Activated naive CD8-positive, alpha-beta T cell (primary cell): ENCODE measurements around the gene KIZ.
A peak's percentile ranks its signal among the peaks of the same experiment; 100 is the strongest.

Experiments used
- H3K27ac Mint-ChIP-seq: one replicate; pipeline ENCODE4 v1.8.0; 2021; ENCODE audit warnings: mixed read lengths
- H3K27me3 Mint-ChIP-seq: one replicate; pipeline ENCODE4 v1.8.0; 2021; ENCODE audit warnings: mixed read lengths
- H3K36me3 Mint-ChIP-seq: one replicate; pipeline ENCODE4 v1.8.0; 2021; ENCODE audit warnings: mixed read lengths
- H3K4me1 Mint-ChIP-seq: one replicate; pipeline ENCODE4 v1.8.0; 2021; ENCODE audit warnings: low read depth, mixed read lengths
- H3K4me3 Mint-ChIP-seq: one replicate; pipeline ENCODE4 v1.8.0; 2021; ENCODE audit warnings: mild to moderate bottlenecking, mixed read lengths
- H3K9me3 Mint-ChIP-seq: one replicate; pipeline ENCODE4 v1.8.0; 2021; ENCODE audit warnings: low read depth, mixed read lengths

The KIZ gene

DNA sequence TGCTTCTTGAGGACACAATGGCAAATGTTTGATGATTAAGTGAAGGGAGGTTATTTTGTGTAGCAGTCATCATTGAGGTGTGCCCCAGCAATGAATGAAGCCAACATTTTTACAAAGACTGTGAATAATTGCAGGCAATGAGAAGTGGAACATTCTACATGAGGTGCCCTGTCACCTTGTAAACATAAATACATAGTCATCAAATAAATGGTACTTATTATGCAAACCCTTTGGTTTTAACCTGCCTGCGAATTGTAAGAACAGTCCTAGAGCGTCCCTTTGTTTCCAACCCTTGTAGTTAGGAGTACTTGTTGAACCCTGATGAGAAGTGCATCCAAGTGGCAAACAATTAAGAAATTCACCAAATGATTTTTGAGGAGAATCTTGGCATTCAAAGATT, 7.1 kb upstream of the KIZ start:
- Mint-ChIP-seq H3K4me1 (no peaks in the 10 kb centered on the region), H3K9me3 (no peaks in the 10 kb centered on the region), H3K4me3 (no peak overlapping the region), H3K36me3 (no peaks in the 10 kb centered on the region), H3K27ac (no peak overlapping the region), H3K27me3 (peaks cover 23% of the 10 kb centered on the region)

DNA sequence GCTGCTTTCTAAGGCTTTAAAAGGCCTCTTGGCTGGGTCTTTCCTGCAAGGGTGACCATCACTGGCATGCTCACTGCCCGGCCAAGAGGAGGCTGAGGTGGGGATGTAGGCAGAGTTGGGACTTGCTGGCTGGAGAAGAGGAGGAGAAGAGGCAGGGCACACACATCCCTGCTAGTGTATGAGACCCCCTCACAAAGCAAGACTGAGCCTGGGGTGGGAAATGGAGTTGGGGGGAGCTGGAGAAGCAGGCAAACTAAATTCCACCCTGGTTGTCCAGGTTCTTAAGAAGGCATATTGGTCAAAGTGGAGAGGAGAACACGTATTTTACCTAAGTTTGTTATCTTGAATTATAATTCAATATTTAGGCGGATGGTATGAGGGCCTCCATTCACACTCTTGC, 1.7 kb upstream of the KIZ start:
- Mint-ChIP-seq H3K4me1 (peaks cover 17% of the 10 kb centered on the region), H3K9me3 (no peaks in the 10 kb centered on the region), H3K27ac (no peak overlapping the region), H3K27me3 (peaks cover 4% of the 10 kb centered on the region), H3K4me3 (peak overlapping the region; percentile 31), H3K36me3 (peaks cover 2% of the 10 kb centered on the region)

DNA sequence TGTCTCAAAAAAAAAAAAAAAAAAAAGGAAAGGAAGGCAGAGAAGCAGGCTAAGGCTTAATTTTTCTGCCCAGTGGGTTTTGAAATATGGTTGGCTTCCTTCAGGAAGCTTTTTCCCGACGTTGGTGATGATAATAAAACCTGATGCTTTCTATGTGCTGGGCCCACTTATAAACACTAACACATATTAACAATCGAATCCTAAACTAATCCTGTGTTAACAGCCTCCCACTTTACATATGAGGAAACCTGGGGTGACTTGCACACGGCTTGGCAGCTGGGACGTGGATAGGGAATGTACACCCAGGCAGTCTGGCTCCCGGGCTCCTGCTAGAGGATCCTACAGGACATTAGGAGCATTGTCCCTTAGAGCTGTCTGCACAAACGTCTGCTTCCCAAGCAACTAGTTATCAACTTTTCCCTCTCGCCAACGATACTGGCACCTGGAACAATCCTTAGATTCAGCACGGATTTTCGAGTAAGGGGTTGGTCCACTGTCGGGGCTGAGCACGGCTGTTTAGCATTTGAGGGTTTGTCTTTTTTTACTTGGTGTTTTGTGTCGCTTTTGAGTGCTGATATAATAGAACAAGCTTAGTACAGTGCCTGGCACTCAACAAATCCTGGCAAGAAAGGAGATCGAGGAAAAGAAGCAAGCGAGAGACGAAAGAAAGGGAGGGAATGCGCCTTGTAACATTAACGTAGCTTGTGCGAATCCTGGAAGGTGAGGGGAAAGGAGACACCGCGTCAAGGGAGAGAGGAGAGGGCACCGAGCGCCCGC, 622 bp upstream of the KIZ start:
- Mint-ChIP-seq H3K27ac (no peak overlapping the region), H3K27me3 (peaks cover 4% of the 10 kb centered on the region), H3K36me3 (peaks cover 8% of the 10 kb centered on the region), H3K9me3 (no peaks in the 10 kb centered on the region), H3K4me1 (peaks cover 17% of the 10 kb centered on the region), H3K4me3 (peak overlapping the region; percentile 89)

- peaks cover 17% of the 10 kb centered on the region for H3K4me1 Mint-ChIP-seq
- peaks cover 1% of the 10 kb centered on the region for H3K27me3 Mint-ChIP-seq
- H3K4me3 Mint-ChIP-seq: peak overlapping the region; percentile 89
- peaks cover 8% of the 10 kb centered on the region for H3K36me3 Mint-ChIP-seq
- H3K27ac Mint-ChIP-seq: peak overlapping the region; percentile 66
- H3K9me3 Mint-ChIP-seq: no peaks in the 10 kb centered on the region
These were observed 644 bp downstream of the KIZ start for GRCh38 chr20:21126581-21126870.

- no peaks in the 10 kb centered on the region for H3K9me3 Mint-ChIP-seq
- H3K4me3 Mint-ChIP-seq: peak overlapping the region; percentile 89
- peaks cover 1% of the 10 kb centered on the region for H3K27me3 Mint-ChIP-seq
- H3K36me3 Mint-ChIP-seq: peaks cover 11% of the 10 kb centered on the region
- H3K4me1 Mint-ChIP-seq: peaks cover 17% of the 10 kb centered on the region
- H3K27ac Mint-ChIP-seq: no peak overlapping the region
These were observed 1.5 kb downstream of the KIZ start for GRCh38 chr20:21127201-21127981.

DNA sequence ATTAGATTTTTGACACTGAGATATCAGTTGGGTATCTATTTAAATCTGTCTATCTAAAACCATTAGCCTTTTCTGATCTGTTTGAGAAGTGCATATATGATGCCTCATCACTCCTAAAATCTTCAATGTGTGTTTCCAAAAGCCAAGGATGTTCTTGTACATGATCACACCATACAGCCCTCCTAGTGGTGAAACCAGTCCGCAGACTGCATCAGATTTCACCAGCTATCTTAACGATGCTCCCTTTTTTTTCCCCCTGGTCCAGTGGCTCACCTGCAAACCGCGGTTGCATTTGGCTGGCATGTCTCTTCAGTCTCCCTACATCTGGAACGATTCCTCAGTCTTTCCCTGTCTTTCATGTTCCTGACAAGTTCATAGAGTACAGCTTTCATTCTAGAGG, 4.0 kb downstream of the KIZ start:
- H3K27me3 Mint-ChIP-seq: no peaks in the 10 kb centered on the region
- H3K4me1 Mint-ChIP-seq: peaks cover 17% of the 10 kb centered on the region
- peaks cover 11% of the 10 kb centered on the region for H3K36me3 Mint-ChIP-seq
- no peak overlapping the region for H3K4me3 Mint-ChIP-seq
- no peaks in the 10 kb centered on the region for H3K9me3 Mint-ChIP-seq
- H3K27ac Mint-ChIP-seq: no peak overlapping the region

- Mint-ChIP-seq H3K36me3 (peaks cover 19% of the 10 kb centered on the region), H3K4me3 (no peak overlapping the region), H3K9me3 (no peaks in the 10 kb centered on the region), H3K4me1 (peaks cover 4% of the 10 kb centered on the region), H3K27me3 (no peaks in the 10 kb centered on the region), H3K27ac (no peak overlapping the region)
These were observed 7.5 kb downstream of the KIZ start for GRCh38 chr20:21133404-21133803.

DNA sequence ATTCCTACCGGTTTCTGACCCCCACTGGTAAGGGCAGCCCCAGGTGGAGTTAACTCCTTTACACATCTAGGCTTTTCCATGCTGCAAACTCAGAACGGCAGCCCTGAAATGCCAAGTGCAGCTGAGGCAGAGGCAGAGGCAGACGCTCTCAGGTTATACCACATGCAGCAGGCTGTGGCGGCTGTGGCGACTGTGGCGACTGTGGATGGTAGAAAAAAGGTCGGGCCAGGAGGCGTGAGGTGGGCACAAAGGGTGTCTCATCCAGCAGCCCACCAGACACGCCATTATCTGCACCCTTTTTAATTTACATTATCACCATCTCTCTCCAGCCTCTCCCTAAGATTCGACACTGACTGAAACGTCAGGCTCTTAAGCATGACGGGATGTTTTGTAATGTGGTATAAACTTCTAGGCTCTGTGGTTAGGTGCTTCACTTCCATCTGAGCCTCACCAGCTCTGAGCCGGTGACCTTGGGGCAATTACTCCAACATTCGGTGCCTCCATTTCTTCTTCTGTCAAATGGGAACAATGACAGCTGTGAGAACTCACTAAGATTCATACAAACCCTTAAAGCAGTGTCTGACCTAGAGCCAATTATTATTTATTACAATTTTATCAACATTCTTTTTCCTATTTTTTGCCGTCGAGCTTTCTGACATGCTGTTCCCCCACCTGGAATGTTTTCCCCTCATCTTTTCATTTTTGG, 8.2 kb downstream of the KIZ start:
- H3K4me1 Mint-ChIP-seq: peaks cover 1% of the 10 kb centered on the region

DNA sequence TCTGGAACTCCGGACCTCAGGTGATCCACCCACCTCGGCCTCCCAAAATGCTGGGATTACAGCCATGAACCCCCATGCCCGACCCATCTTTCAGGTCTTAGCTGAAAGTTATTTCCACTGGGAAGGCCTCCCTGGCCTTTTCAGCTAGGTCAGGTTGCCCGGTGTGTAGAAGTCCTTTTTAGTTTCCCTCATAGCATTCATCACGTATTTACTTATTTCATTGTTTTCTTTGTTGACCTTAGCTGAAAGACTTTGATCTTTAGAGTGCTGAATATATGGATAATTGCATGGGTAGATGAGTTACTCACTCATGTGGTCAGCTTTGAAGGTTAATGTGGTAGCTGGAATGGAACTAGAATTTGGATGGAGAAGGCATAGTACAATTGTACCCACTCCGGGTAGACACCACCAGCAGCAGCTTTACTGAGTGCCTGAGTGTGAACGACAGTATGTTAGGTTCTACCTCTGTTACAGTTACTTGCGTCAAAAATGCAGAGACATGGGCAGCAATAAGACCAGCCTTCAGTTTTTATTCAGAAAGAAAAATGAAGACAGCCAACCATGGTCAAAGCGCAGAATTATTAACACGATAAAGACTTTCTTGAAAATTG, 9.1 kb downstream of the KIZ start:
- peaks cover 15% of the 10 kb centered on the region for H3K36me3 Mint-ChIP-seq
- H3K27me3 Mint-ChIP-seq: no peaks in the 10 kb centered on the region
- no peaks in the 10 kb centered on the region for H3K9me3 Mint-ChIP-seq
- H3K4me3 Mint-ChIP-seq: no peak overlapping the region
- no peaks in the 10 kb centered on the region for H3K4me1 Mint-ChIP-seq
- no peak overlapping the region for H3K27ac Mint-ChIP-seq

More for the DNA sequence above, 8.2 kb downstream of the KIZ start:
- Mint-ChIP-seq H3K27ac (no peak overlapping the region), H3K4me3 (no peak overlapping the region), H3K36me3 (peaks cover 18% of the 10 kb centered on the region), H3K9me3 (no peaks in the 10 kb centered on the region), H3K27me3 (no peaks in the 10 kb centered on the region)

- Mint-ChIP-seq H3K4me1 (no peaks in the 10 kb centered on the region), H3K27ac (no peak overlapping the region), H3K9me3 (no peaks in the 10 kb centered on the region), H3K36me3 (peaks cover 15% of the 10 kb centered on the region), H3K27me3 (no peaks in the 10 kb centered on the region), H3K4me3 (no peak overlapping the region)
These were observed 10.3 kb downstream of the KIZ start for GRCh38 chr20:21136015-21136732.

- Mint-ChIP-seq H3K9me3 (no peaks in the 10 kb centered on the region), H3K4me1 (no peaks in the 10 kb centered on the region), H3K4me3 (no peak overlapping the region), H3K36me3 (peaks cover 12% of the 10 kb centered on the region), H3K27me3 (no peaks in the 10 kb centered on the region), H3K27ac (no peak overlapping the region)
These were observed 11.2 kb downstream of the KIZ start for GRCh38 chr20:21137078-21137477.

GRCh38 chr20:21139881-21140566, 14.1 kb downstream of the KIZ start:
- Mint-ChIP-seq H3K36me3 (peaks cover 19% of the 10 kb centered on the region), H3K4me1 (no peaks in the 10 kb centered on the region)

DNA sequence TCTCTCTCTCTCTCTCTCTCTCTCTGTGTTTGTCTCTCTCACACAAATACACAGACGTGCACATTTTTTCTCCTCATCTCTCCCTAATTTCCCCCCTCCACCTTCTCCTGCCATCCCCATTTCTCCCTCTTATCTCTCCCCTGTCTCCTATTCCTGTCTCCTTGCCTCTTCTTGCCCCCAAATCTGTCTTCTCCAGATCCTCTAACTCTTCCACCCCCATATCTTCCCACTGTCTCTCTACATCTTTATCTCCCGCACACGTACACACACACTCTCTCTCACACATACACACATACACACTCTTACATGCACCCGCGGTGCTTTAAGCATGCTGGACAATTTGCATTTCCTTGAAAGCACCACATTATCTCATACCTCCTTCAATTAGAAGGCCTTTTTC, 15.9 kb downstream of the KIZ start:
- Mint-ChIP-seq H3K4me1 (no peaks in the 10 kb centered on the region), H3K36me3 (peaks cover 17% of the 10 kb centered on the region), H3K27me3 (no peaks in the 10 kb centered on the region), H3K9me3 (no peaks in the 10 kb centered on the region), H3K27ac (no peak overlapping the region), H3K4me3 (no peak overlapping the region)

More at GRCh38 chr20:21139881-21140566, 14.1 kb downstream of the KIZ start:
- H3K4me3 Mint-ChIP-seq: no peak overlapping the region
- H3K27me3 Mint-ChIP-seq: no peaks in the 10 kb centered on the region
- no peak overlapping the region for H3K27ac Mint-ChIP-seq
- no peaks in the 10 kb centered on the region for H3K9me3 Mint-ChIP-seq
